ENCODE results near the gene GPC6.

Gene GPC6

GRCh38 chr13:93794197-93794885, 567.7 kb downstream of the GPC6 start:
- no peak for DNase-seq

- no peak for DNase-seq
Observed at GRCh38 chr13:93797463-93797862, 570.9 kb downstream of the GPC6 start.

DNA sequence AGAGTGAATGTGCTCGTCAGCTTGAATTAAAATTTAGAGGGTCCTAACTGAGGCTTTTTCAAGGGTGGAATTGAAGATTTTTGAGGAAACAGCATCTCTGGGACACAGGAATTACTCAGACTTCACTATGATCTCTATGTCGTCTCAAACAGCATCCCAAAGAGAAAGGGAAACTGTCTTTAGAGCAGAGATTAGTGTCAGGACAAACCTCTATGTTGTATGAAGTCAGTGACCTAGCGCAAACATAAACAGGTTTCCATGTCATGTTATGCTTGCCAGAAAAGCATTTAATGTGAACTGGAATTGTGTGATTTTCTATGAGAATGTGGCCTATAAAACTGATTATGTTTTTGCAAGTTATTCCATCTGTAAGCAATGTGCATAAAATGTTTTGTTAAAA, 573.7 kb downstream of the GPC6 start:
- no peak for DNase-seq

- DNase-seq, result no peak
Observed at GRCh38 chr13:93805736-93806135, 579.1 kb downstream of the GPC6 start.

DNA sequence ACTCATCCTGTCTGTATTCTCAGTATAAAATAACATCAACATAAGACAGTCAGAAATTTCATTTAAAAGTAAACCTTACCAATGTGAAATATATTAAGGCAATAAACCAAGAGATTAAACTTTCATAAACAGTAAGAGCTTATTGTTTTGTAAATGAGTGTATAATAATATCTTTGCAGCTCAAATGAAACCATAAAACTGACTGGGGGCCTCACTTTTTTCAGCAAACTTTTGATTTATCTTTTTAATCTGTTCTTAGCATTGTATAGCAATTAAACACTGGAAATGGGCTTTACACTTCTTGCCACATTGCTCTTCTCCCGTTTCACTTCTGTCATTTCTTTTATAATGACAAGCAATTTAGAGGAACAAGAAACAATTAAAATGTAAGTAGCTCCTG, 580.3 kb downstream of the GPC6 start:
- DNase-seq, result no peak

DNA sequence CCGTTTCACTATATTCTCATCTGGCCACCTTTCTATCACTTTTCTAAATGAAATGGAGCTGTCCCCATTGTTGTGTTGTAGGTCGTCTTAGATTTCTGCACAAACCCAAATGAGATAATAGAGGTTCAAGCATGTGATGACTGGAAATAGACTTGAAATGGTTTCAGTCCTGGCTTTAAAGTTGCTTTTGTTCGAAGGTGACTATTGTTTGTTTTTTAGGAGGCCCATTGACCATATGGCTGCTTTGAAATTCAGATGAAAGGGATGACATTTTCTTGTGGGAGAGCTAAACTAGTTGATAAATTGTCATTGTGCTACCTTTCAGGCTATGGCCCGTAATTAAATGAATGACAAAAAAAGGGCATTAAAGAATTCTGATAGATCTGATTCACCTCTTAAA, 583.7 kb downstream of the GPC6 start:
- DNase-seq, result no peak

DNA sequence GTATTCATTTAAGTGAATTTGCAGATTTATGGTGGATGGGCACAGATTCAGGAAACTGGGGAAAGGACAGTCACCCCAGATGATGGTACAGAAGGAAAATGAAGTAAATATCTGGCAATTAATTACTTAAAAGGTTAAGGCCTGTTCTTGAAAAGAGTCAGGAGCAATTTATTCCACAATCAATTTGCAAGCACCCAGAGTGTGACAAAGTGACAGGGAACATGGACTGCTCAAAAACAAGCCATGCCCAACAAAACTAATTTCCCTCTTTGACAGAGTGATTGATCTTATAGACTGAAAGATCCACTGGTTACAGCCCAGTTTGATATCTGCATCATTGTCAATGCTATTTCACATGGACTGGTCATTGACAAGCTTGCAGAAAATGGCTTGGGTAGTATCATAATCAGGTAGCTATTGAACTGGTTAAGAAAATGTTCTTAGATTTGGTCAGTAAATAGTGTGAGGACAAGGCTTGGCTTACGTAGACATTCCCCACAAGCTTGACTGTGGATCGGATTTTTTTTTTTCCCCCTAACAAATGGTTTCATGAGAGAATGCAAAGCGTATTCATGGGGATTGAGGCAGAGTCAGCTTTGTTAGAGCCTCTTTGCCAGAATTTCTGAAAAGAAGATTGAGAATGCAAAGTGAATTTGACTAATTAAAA, 584.6 kb downstream of the GPC6 start:
- no peak for DNase-seq

DNA sequence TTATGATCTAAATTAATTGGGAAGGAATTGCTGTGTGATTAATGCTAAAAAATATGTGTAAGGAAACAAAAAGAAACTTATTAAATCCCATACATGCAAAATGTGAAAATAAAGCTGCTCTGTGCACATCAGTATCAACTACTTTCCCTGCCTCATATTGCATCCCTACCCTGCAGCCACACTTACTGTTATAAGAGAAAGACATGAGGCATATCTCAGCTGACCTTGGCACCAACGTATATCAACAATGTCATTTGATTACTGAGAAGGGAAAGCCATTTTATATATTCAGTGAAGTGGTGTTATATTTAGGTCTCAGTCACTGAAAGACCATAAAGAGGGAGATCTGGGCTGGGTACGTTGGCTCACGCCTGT, 585.1 kb downstream of the GPC6 start:
- no peak for DNase-seq

- DNase-seq, result no peak
Observed at GRCh38 chr13:93814658-93815057, 588.1 kb downstream of the GPC6 start.

- DNase-seq, result no peak
Observed at GRCh38 chr13:93818345-93818744, 591.7 kb downstream of the GPC6 start.

DNA sequence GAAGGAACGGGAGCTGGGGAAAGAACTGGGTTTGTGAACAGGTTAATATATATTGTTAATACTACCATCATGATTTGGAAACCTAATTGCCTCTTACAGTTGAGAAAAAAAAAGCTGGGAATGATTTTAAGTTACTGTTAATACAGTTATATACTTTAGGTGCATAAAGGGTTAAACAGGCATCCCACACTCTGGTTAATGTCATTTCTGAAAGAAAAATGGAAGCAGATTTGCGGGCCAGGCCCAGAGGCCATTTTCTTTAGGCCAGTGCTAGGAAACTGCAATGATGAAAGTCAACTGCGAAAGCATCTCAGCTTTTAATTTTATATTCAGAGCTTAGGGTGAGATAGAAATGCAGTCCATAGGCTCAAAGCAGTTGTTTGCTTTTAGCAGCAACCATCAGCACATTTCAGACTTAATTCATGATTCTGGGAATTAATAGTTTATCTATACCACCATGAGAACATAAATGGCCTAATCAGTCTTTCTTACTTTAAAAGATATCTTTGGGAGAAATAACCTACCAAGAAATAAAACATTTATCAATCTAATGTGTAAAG, 592.8 kb downstream of the GPC6 start:
- DNase-seq, result no peak

DNA sequence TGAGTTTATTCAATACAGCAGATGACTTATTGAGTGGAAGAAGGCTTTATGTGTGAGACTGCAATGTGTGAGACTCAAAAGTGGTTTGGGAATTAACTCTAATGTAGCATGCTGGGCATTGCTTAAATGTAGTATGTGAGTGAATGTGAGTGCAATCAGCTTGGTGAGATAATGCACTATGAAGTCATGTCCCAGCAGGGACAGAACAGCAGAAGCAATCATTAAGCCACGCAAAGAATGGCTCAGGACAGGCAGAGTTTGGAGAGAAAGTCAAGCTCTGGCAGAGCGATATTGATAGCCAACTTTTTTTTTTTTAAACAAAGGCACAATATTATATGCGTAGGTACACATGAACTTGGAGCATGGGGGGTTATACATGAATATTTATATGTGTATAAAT, 597.7 kb downstream of the GPC6 start:
- DNase-seq, result no peak

- DNase-seq, result no peak
Observed at GRCh38 chr13:93834051-93834450, 607.4 kb downstream of the GPC6 start.

- no peak for DNase-seq
Observed at GRCh38 chr13:93843082-93843481, 616.5 kb downstream of the GPC6 start.

DNA sequence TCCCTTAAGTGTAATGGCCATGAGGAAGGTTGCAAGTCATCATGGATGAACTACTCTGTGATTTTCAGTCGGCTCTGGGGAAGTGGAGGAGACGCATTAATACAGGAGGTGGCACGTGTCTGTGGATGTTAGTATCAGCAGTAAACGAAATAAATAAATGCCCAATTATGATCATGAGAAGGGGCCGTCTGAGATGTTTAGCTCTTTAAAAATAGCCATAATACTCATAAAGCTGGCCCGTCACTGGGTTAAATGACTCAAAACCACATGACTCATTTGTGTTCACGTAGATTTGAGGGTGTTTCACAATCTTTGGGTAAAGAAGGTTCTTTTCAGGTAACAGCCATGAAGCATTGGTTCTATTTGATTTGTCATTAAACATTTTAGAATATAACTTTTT, 620.6 kb downstream of the GPC6 start:
- DNase-seq, result no peak

DNA sequence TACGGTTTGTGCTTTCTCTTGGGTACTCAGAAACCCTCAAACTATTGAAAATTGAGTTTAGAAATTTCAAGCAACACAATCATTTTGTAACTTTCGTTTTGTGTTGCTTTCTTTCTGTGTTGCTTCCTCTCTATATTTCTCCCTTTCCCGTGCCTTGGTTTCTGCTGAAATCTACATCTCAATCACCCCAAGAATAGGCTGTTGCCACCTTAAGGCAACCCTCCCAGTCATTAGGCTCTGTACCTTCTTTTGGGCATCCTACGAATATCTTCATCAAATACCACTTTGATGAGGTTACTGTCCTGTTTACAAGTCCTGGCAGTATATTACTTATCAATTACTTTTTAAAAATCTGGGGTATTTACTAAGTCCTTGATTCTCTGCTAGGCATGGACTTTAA, 621.6 kb downstream of the GPC6 start:
- no peak for DNase-seq

GRCh38 chr13:93851236-93851635, 624.6 kb downstream of the GPC6 start:
- no peak for DNase-seq

DNA sequence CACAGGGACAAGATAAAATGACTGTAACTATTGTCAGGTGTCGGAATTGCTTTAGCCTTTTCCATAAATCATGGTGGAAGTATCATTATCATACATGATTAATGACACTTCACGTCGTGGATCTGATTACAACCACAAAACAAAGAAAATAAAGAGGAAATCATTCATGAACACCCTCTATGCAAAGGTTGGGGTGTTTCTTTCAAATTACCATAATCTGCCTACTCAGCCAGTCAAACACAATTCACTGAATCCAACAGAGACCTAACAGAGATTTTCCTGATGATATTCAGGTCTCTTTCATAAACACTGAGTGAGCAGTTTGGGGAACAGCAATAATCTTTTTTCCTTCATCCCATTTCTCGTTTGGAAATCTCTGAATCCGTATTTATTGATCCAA, 627.3 kb downstream of the GPC6 start:
- no peak for DNase-seq

- no peak for DNase-seq
Observed at GRCh38 chr13:93857126-93857525, 630.5 kb downstream of the GPC6 start.

DNA sequence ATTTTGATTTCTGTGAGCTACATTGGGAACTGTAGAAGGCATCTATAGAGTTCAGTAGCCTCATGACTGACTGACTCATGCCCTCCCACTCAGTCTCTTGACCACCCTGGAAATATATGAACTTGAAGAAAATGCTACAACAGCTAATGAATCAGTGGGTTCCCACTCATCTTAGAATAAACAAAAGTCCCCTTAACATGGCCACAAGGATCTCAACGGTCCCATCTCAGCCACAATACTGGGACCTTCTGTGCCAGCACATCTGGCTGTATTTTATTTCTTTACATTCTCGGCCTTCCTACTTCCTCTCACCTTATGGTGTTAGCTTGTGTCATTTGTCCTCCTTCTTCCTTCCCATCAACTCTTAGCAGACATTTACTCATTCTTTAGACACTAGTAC, 633.1 kb downstream of the GPC6 start:
- no peak for DNase-seq

GRCh38 chr13:93861818-93862217, 635.2 kb downstream of the GPC6 start:
- DNase-seq, result no peak

- DNase-seq, result no peak
Observed at GRCh38 chr13:93862259-93862658, 635.7 kb downstream of the GPC6 start.

DNA sequence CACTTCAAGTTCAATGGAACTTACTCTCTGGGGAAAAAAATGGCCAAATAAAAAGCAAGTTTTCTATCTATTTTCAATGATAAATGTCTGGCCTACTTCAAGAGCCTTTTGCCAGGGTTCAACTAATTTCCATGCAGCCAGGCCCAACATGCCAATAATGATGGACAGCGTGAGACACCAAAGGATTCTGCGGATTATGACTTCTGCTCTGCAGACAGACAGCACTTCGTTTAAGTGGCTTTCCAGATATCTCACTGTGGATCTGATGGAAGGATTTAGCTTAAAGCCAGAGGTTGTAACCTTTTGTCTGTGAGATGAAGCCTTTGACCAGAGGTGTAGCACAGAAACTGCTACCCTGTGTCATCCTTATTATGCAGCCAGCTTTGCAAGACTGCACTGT, 638.6 kb downstream of the GPC6 start:
- DNase-seq, result no peak

DNA sequence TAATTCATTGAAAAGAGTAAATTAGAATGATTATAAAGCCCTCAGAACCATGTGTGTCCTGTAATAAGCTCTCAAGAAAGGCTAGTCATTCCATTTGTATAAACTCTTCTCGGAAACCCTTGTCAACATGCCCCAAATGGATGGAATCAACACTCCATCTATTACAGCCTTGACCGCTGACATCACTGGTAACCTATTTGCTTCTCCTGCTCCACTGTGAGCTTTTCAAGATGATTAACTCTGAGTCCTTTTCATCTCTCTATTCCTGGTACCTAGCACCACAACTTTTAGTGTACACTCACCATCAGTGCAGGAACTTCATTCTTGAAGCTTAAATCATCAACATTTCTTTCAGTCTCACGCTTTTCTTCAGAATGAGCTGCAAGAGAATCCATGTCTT, 640.9 kb downstream of the GPC6 start:
- DNase-seq, result no peak

- no peak for DNase-seq
Observed at GRCh38 chr13:93872376-93872775, 645.8 kb downstream of the GPC6 start.

Measured in inflammatory macrophage treated with lipopolysaccharide for 4 hours (primary cell).